Liver (tissue), 3 donors: ENCODE data around the gene CYB5D1.

Experiments used
- ATF3 ChIP-seq: IDR thresholded peaks from 2 replicates; pipeline ENCODE4 v1.6.1; 2016; ENCODE audit warnings: antibody characterized with exemption
- EGR1 ChIP-seq, 2 donors: IDR thresholded peaks; 2 replicates each; pipeline ENCODE4 v1.6.1; 2016 to 2018; ENCODE audit warnings: antibody characterized with exemption in 2 of 2, low read depth in 2 of 2
- GABPA ChIP-seq, 2 donors: IDR thresholded peaks in 1 of 2; conservative IDR thresholded peaks in 1 of 2; 2 replicates each; pipeline ENCODE4 v1.6.1; 2016; ENCODE audit warnings: antibody characterized with exemption in 2 of 2, mild to moderate bottlenecking in 1 of 2, moderate library complexity in 1 of 2
- JUND ChIP-seq, 2 donors: IDR thresholded peaks; 2 replicates each; pipeline ENCODE4 v1.6.1; 2016; ENCODE audit warnings: antibody characterized with exemption in 2 of 2
- MAX ChIP-seq: IDR thresholded peaks from 2 replicates; pipeline ENCODE4 v1.6.1; 2016; ENCODE audit warnings: antibody characterized with exemption
- TAF1 ChIP-seq: conservative IDR thresholded peaks from 2 replicates; pipeline ENCODE4 v1.6.1; 2016; ENCODE audit warnings: antibody characterized with exemption, mild to moderate bottlenecking
- TF ChIP-seq, protein P1 (sequence below): fragments of 150-350 bp; IDR thresholded peaks from 2 replicates; pipeline ENCODE4 v1.5.1; 2017; ENCODE audit warnings: improper control_type of control experiment, low read depth, low read length; ENCODE audit not compliant: missing input control
- TF ChIP-seq, protein P2 (sequence below): IDR thresholded peaks from 2 replicates; pipeline ENCODE4 v1.6.1; 2016; ENCODE audit warnings: antibody characterized with exemption, mild to moderate bottlenecking
- donor health status: healthy.
- donor health status: healthy.

GRCh38 chr17:7873051-7873450 lies 15.2 kb downstream of the CYB5D1 start:
- TF ChIP-seq, protein P1, sequence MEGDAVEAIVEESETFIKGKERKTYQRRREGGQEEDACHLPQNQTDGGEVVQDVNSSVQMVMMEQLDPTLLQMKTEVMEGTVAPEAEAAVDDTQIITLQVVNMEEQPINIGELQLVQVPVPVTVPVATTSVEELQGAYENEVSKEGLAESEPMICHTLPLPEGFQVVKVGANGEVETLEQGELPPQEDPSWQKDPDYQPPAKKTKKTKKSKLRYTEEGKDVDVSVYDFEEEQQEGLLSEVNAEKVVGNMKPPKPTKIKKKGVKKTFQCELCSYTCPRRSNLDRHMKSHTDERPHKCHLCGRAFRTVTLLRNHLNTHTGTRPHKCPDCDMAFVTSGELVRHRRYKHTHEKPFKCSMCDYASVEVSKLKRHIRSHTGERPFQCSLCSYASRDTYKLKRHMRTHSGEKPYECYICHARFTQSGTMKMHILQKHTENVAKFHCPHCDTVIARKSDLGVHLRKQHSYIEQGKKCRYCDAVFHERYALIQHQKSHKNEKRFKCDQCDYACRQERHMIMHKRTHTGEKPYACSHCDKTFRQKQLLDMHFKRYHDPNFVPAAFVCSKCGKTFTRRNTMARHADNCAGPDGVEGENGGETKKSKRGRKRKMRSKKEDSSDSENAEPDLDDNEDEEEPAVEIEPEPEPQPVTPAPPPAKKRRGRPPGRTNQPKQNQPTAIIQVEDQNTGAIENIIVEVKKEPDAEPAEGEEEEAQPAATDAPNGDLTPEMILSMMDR, result no peak
- TF ChIP-seq GABPA (IDR thresholded peaks at IDR 0.05 in 1 of 2, conservative IDR thresholded peaks at IDR 0.05 in 1 of 2) (no peak), TAF1 (no peak), JUND (IDR thresholded peaks at IDR 0.05) (no peak), MAX (no peak), EGR1 (IDR thresholded peaks at IDR 0.05; ENCODE audit: low read depth in 2 of 2) (no peak), ATF3 (no peak)
- TF ChIP-seq, protein P2, sequence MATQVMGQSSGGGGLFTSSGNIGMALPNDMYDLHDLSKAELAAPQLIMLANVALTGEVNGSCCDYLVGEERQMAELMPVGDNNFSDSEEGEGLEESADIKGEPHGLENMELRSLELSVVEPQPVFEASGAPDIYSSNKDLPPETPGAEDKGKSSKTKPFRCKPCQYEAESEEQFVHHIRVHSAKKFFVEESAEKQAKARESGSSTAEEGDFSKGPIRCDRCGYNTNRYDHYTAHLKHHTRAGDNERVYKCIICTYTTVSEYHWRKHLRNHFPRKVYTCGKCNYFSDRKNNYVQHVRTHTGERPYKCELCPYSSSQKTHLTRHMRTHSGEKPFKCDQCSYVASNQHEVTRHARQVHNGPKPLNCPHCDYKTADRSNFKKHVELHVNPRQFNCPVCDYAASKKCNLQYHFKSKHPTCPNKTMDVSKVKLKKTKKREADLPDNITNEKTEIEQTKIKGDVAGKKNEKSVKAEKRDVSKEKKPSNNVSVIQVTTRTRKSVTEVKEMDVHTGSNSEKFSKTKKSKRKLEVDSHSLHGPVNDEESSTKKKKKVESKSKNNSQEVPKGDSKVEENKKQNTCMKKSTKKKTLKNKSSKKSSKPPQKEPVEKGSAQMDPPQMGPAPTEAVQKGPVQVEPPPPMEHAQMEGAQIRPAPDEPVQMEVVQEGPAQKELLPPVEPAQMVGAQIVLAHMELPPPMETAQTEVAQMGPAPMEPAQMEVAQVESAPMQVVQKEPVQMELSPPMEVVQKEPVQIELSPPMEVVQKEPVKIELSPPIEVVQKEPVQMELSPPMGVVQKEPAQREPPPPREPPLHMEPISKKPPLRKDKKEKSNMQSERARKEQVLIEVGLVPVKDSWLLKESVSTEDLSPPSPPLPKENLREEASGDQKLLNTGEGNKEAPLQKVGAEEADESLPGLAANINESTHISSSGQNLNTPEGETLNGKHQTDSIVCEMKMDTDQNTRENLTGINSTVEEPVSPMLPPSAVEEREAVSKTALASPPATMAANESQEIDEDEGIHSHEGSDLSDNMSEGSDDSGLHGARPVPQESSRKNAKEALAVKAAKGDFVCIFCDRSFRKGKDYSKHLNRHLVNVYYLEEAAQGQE, result no peak
